HL-60 (cell line): ENCODE data around the gene GCNT1.

ENCODE experiments used
- CTCF ChIP-seq: IDR thresholded peaks from one replicate; pipeline ENCODE4 v1.5.1; 2011; ENCODE audit warnings: low read length, control low read depth, inconsistent platforms; ENCODE audit not compliant: insufficient read depth
- GABPA ChIP-seq: IDR thresholded peaks from 2 replicates; pipeline ENCODE4 v1.6.1; 2012; ENCODE audit warnings: low read depth
- POLR2AphosphoS5 ChIP-seq: IDR thresholded peaks from 2 replicates; pipeline ENCODE4 v1.6.1; 2012; ENCODE audit warnings: low read depth
- REST ChIP-seq: IDR thresholded peaks from 2 replicates; pipeline ENCODE4 v1.6.1; 2012; ENCODE audit warnings: low read depth; ENCODE audit not compliant: insufficient replicate concordance
- SPI1 ChIP-seq: IDR thresholded peaks from 2 replicates; pipeline ENCODE4 v1.6.1; 2012; ENCODE audit warnings: low read depth, mild to moderate bottlenecking, borderline replicate concordance

- TF ChIP-seq POLR2AphosphoS5 (no peak), CTCF (no peak), SPI1 (no peak), GABPA (no peak), REST (no peak)
These were observed 43.3 kb upstream of the GCNT1 start for GRCh38 chr9:76415731-76416130.
